22Rv1 (cell line): ENCODE data around the gene TMEM38B.

Experiments
- ZFX ChIP-seq: fragments of 450-650 bp; IDR thresholded peaks from 2 replicates; pipeline ENCODE4 v1.6.1; 2017; ENCODE audit warnings: antibody characterized with exemption, borderline replicate concordance
- TF ChIP-seq, protein P1 (sequence below): fragments of 450-650 bp; IDR thresholded peaks from 2 replicates; pipeline ENCODE4 v1.5.1; 2017; ENCODE audit warnings: mild to moderate bottlenecking

DNA sequence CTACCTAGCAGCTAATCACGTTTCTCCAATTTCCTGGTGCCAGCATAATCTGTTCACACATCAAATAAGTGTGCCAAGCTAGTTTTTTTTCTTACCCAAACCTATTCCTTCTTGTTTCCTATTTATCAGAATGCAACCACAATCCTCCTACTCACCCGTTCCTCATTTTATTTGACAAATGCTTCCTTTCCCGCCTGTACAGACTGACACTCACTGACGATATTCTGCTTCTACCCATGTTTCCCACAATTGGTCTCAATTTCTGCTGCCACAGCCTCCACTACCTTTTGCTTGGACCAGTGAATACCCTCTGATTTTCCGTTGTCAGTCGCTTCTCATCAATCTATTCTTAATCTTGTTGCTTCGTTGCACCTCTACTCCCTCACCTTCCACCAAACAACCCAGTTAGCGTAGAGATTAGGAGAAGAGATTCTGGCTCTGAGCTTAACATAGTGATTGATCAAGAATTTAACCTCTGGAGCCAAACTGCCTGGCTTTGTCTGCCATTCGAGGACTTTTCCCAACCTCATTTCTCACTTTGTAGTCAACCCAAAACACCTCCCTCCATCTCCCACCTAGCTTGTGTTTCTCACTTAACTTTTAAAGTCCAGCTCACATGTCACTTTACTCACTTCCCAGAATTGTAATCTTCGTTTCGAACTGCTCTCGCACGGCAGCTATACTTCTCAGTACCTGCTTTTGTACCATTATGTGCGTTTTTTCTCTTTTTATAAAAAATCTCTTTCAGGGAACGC lies 729 bp upstream of the TMEM38B start:
- TF ChIP-seq, protein P1, sequence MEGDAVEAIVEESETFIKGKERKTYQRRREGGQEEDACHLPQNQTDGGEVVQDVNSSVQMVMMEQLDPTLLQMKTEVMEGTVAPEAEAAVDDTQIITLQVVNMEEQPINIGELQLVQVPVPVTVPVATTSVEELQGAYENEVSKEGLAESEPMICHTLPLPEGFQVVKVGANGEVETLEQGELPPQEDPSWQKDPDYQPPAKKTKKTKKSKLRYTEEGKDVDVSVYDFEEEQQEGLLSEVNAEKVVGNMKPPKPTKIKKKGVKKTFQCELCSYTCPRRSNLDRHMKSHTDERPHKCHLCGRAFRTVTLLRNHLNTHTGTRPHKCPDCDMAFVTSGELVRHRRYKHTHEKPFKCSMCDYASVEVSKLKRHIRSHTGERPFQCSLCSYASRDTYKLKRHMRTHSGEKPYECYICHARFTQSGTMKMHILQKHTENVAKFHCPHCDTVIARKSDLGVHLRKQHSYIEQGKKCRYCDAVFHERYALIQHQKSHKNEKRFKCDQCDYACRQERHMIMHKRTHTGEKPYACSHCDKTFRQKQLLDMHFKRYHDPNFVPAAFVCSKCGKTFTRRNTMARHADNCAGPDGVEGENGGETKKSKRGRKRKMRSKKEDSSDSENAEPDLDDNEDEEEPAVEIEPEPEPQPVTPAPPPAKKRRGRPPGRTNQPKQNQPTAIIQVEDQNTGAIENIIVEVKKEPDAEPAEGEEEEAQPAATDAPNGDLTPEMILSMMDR, result no peak
- TF ChIP-seq ZFX, result no peak
